ENCODE results near the gene CPLX1.

The CPLX1 gene

GRCh38 chr4:834368-835147, 8.6 kb upstream of the CPLX1 start:
- Histone ChIP-seq H3K27ac (replicated peaks; ENCODE audit: low read length) (no peak overlapping the region), H2AFZ (ENCODE audit: low read length) (no peak overlapping the region), H2BK15ac (ENCODE audit: low read length) (no peak overlapping the region), H3K9ac (ENCODE audit: low read depth, low read length, poor library complexity) (peak overlapping the region; percentile 44), H3K27me3 (ENCODE audit: control insufficient read depth in 3 of 3, insufficient read depth in 3 of 3, low read depth in 1 of 3, low read length in 3 of 3) (peaks cover 0 to 10% (median 0%) of the 10 kb centered on the region in 3 experiments), H4K8ac (ENCODE audit: low read depth, low read length) (peak overlapping the region; percentile 43), H3K9me3 (replicated peaks in 1 of 2; ENCODE audit: control insufficient read depth in 2 of 2, insufficient read depth in 1 of 2, low read depth in 1 of 2, low read length in 2 of 2) (peaks cover 14 to 21% of the 10 kb centered on the region in 2 donors), H3K36me3 (replicated peaks in 1 of 2; ENCODE audit: control insufficient read depth in 2 of 2, insufficient read depth in 2 of 2, low read length in 2 of 2) (no peaks in the 10 kb centered on the region), H3K18ac (ENCODE audit: low read length) (peak overlapping the region; percentile 38), H2AK5ac (ENCODE audit: low read depth, low read length) (no peak overlapping the region), H2BK120ac (ENCODE audit: low read depth, low read length) (no peak overlapping the region), H2BK12ac (ENCODE audit: low read length) (no peak overlapping the region), H3K79me1 (ENCODE audit: low read depth, low read length) (no peaks in the 10 kb centered on the region), H4K91ac (ENCODE audit: low read depth, low read length, poor library complexity) (no peak overlapping the region), H3K14ac (ENCODE audit: low read length) (peak overlapping the region; percentile 31), H3K23ac (ENCODE audit: low read depth, low read length, poor library complexity) (peak overlapping the region; percentile 55), H3K4me1 (ENCODE audit: control insufficient read depth in 2 of 2, insufficient read depth in 1 of 2, low read depth in 1 of 2, low read length in 2 of 2) (no peaks in the 10 kb centered on the region), H2BK5ac (ENCODE audit: low read length) (no peak overlapping the region), H3K4me3 (ENCODE audit: low read length in 2 of 2) (no peak overlapping the region), H3K4me2 (ENCODE audit: insufficient read depth, low read length, poor library complexity, severe bottlenecking) (no peak overlapping the region), H3K4ac (ENCODE audit: low read length) (no peak overlapping the region)
- DNase-seq (ENCODE audit: low spot score), result no peak
- no CpG with 5 or more reads among the region's 29 CpGs for WGBS, 2 donors (ENCODE audit: extremely low coverage in 2 of 2, insufficient read length in 2 of 2, insufficient replicate concordance in 1 of 2)

- H3K27ac ChIP-seq (replicated peaks; ENCODE audit: low read length), result no peak overlapping the region
- no peak overlapping the region for H2AFZ ChIP-seq (ENCODE audit: low read length)
- H3K4me1 ChIP-seq (ENCODE audit: control insufficient read depth in 2 of 2, insufficient read depth in 1 of 2, low read depth in 1 of 2, low read length in 2 of 2), result no peaks in the 10 kb centered on the region
- H3K18ac ChIP-seq (ENCODE audit: low read length), result peak overlapping the region; percentile 71
- peak overlapping the region; percentile 31 for H3K14ac ChIP-seq (ENCODE audit: low read length)
- no peak overlapping the region for H3K9ac ChIP-seq (ENCODE audit: low read depth, low read length, poor library complexity)
- H2BK5ac ChIP-seq (ENCODE audit: low read length), result peak overlapping the region; percentile 24
- H2AK5ac ChIP-seq (ENCODE audit: low read depth, low read length), result no peak overlapping the region
- no peak overlapping the region for H2BK120ac ChIP-seq (ENCODE audit: low read depth, low read length)
- H3K36me3 ChIP-seq (replicated peaks in 1 of 2; ENCODE audit: control insufficient read depth in 2 of 2, insufficient read depth in 2 of 2, low read length in 2 of 2), result no peaks in the 10 kb centered on the region
- no peak overlapping the region for H2BK15ac ChIP-seq (ENCODE audit: low read length)
- H3K79me1 ChIP-seq (ENCODE audit: low read depth, low read length), result no peaks in the 10 kb centered on the region
- no peak overlapping the region for H3K4ac ChIP-seq (ENCODE audit: low read length)
- DNase-seq (ENCODE audit: low spot score), result no peak
- H3K4me3 ChIP-seq (ENCODE audit: low read length in 2 of 2), result no peak overlapping the region
- WGBS, 2 donors (ENCODE audit: extremely low coverage in 2 of 2, insufficient read length in 2 of 2, insufficient replicate concordance in 1 of 2), result no CpG with 5 or more reads among the region's 18 CpGs
- H3K9me3 ChIP-seq (replicated peaks in 1 of 2; ENCODE audit: control insufficient read depth in 2 of 2, insufficient read depth in 1 of 2, low read depth in 1 of 2, low read length in 2 of 2), result peaks cover 12 to 19% of the 10 kb centered on the region in 2 donors
- H4K91ac ChIP-seq (ENCODE audit: low read depth, low read length, poor library complexity), result no peak overlapping the region
- peaks cover 0 to 17% (median under 1%) of the 10 kb centered on the region in 3 experiments for H3K27me3 ChIP-seq (ENCODE audit: control insufficient read depth in 3 of 3, insufficient read depth in 3 of 3, low read depth in 1 of 3, low read length in 3 of 3)
- no peak overlapping the region for H2BK12ac ChIP-seq (ENCODE audit: low read length)
- peak overlapping the region; percentile 55 for H3K23ac ChIP-seq (ENCODE audit: low read depth, low read length, poor library complexity)
- no peak overlapping the region for H4K8ac ChIP-seq (ENCODE audit: low read depth, low read length)
- H3K4me2 ChIP-seq (ENCODE audit: insufficient read depth, low read length, poor library complexity, severe bottlenecking), result no peak overlapping the region
Observed at GRCh38 chr4:833731-834367, 7.9 kb upstream of the CPLX1 start.

DNA sequence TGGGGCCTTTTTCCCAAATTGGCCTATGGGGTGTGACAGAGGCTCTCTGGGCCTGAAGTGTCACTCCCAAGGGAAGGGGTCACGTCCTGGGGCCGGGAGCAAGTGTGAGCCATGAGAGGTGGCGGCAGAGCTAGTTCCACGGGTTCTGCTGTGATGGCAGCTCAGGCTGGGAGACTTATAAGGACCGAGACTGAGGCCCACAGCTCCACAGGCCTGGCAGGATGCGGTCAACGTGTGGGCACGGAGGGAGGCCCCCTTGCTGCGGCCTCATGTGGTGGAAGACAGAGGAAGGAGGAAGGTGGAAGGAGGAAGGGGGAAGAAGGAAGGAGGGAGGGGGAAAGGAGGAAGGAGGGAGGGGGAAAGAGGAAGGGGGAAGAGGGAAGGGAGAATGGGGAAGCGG, 7.2 kb upstream of the CPLX1 start:
- Histone ChIP-seq H2BK15ac (ENCODE audit: low read length) (no peak overlapping the region), H3K36me3 (replicated peaks in 1 of 2; ENCODE audit: control insufficient read depth in 2 of 2, insufficient read depth in 2 of 2, low read length in 2 of 2) (no peaks in the 10 kb centered on the region), H4K8ac (ENCODE audit: low read depth, low read length) (no peak overlapping the region), H3K4ac (ENCODE audit: low read length) (no peak overlapping the region), H3K79me1 (ENCODE audit: low read depth, low read length) (no peaks in the 10 kb centered on the region), H2BK120ac (ENCODE audit: low read depth, low read length) (no peak overlapping the region), H2AK5ac (ENCODE audit: low read depth, low read length) (no peak overlapping the region), H3K9me3 (replicated peaks in 1 of 2; ENCODE audit: control insufficient read depth in 2 of 2, insufficient read depth in 1 of 2, low read depth in 1 of 2, low read length in 2 of 2) (peaks cover 11 to 15% of the 10 kb centered on the region in 2 donors), H3K27me3 (ENCODE audit: control insufficient read depth in 3 of 3, insufficient read depth in 3 of 3, low read depth in 1 of 3, low read length in 3 of 3) (peaks cover 0 to 24% (median 7%) of the 10 kb centered on the region in 3 experiments), H3K14ac (ENCODE audit: low read length) (no peak overlapping the region), H3K4me3 (ENCODE audit: low read length in 2 of 2) (no peak overlapping the region), H3K27ac (replicated peaks; ENCODE audit: low read length) (no peak overlapping the region), H3K9ac (ENCODE audit: low read depth, low read length, poor library complexity) (no peak overlapping the region), H4K91ac (ENCODE audit: low read depth, low read length, poor library complexity) (no peak overlapping the region), H3K4me1 (ENCODE audit: control insufficient read depth in 2 of 2, insufficient read depth in 1 of 2, low read depth in 1 of 2, low read length in 2 of 2) (no peaks in the 10 kb centered on the region), H2BK12ac (ENCODE audit: low read length) (no peak overlapping the region), H2AFZ (ENCODE audit: low read length) (no peak overlapping the region), H2BK5ac (ENCODE audit: low read length) (no peak overlapping the region), H3K23ac (ENCODE audit: low read depth, low read length, poor library complexity) (no peak overlapping the region), H3K4me2 (ENCODE audit: insufficient read depth, low read length, poor library complexity, severe bottlenecking) (no peak overlapping the region), H3K18ac (ENCODE audit: low read length) (peak overlapping the region; percentile 76)
- no CpG with 5 or more reads among the region's 10 CpGs for WGBS, 2 donors (ENCODE audit: extremely low coverage in 2 of 2, insufficient read length in 2 of 2, insufficient replicate concordance in 1 of 2)
- DNase-seq (ENCODE audit: low spot score), result no peak

DNA sequence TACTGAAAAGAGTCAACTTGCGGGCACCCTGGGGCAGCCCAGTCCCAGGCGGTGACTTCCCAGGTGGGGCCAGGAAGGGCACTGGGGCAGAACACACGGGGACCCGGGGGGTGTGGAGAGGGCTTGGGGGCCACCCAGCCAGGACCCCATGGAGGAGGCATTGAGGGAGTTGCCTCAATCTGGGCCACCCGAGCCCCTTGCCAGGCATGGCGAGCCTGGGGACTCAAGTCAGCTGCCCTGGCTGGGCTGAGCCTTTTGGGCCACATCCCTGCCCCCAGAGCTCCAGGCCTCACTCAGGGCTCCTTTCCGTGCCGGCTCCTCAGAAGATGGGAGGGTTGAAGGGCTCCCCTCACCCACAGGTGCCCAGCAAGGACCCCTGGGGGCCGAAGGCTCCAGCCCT, 6.6 kb upstream of the CPLX1 start:
- Histone ChIP-seq H3K18ac (ENCODE audit: low read length) (no peak overlapping the region), H3K9ac (ENCODE audit: low read depth, low read length, poor library complexity) (no peak overlapping the region)

More for the DNA sequence above, 6.6 kb upstream of the CPLX1 start:
- no peak overlapping the region for H2BK5ac ChIP-seq (ENCODE audit: low read length)
- no peak overlapping the region for H3K4me3 ChIP-seq (ENCODE audit: low read length in 2 of 2)
- H3K4ac ChIP-seq (ENCODE audit: low read length), result no peak overlapping the region
- no peak overlapping the region for H2BK120ac ChIP-seq (ENCODE audit: low read depth, low read length)
- no peak overlapping the region for H2BK12ac ChIP-seq (ENCODE audit: low read length)
- no CpG with 5 or more reads among the region's 9 CpGs for WGBS, 2 donors (ENCODE audit: extremely low coverage in 2 of 2, insufficient read length in 2 of 2, insufficient replicate concordance in 1 of 2)
- H3K79me1 ChIP-seq (ENCODE audit: low read depth, low read length), result no peaks in the 10 kb centered on the region
- no peak overlapping the region for H3K4me2 ChIP-seq (ENCODE audit: insufficient read depth, low read length, poor library complexity, severe bottlenecking)
- H3K23ac ChIP-seq (ENCODE audit: low read depth, low read length, poor library complexity), result peak overlapping the region; percentile 43
- no peaks in the 10 kb centered on the region for H3K36me3 ChIP-seq (replicated peaks in 1 of 2; ENCODE audit: control insufficient read depth in 2 of 2, insufficient read depth in 2 of 2, low read length in 2 of 2)
- H4K8ac ChIP-seq (ENCODE audit: low read depth, low read length), result no peak overlapping the region
- H3K4me1 ChIP-seq (ENCODE audit: control insufficient read depth in 2 of 2, insufficient read depth in 1 of 2, low read depth in 1 of 2, low read length in 2 of 2), result no peaks in the 10 kb centered on the region
- H2AFZ ChIP-seq (ENCODE audit: low read length), result no peak overlapping the region
- no peak for DNase-seq (ENCODE audit: low spot score)
- H2AK5ac ChIP-seq (ENCODE audit: low read depth, low read length), result no peak overlapping the region
- H4K91ac ChIP-seq (ENCODE audit: low read depth, low read length, poor library complexity), result no peak overlapping the region
- H2BK15ac ChIP-seq (ENCODE audit: low read length), result no peak overlapping the region
- H3K14ac ChIP-seq (ENCODE audit: low read length), result no peak overlapping the region
- peaks cover 9 to 10% of the 10 kb centered on the region in 2 donors for H3K9me3 ChIP-seq (replicated peaks in 1 of 2; ENCODE audit: control insufficient read depth in 2 of 2, insufficient read depth in 1 of 2, low read depth in 1 of 2, low read length in 2 of 2)
- H3K27me3 ChIP-seq (ENCODE audit: control insufficient read depth in 3 of 3, insufficient read depth in 3 of 3, low read depth in 1 of 3, low read length in 3 of 3), result peaks cover 0 to 30% (median 12%) of the 10 kb centered on the region in 3 experiments
- H3K27ac ChIP-seq (replicated peaks; ENCODE audit: low read length), result no peak overlapping the region

Measured in neuronal stem cell (in vitro differentiated cells).